DND-41 (cell line): Measurements from ENCODE around the gene MYH11.

Experiments used
- CTCF ChIP-seq: IDR thresholded peaks from 2 replicates; pipeline ENCODE4 v1.5.1; 2012; ENCODE audit warnings: borderline replicate concordance, low read length, moderate library complexity, mild to moderate bottlenecking; ENCODE audit not compliant: poor library complexity, severe bottlenecking; ENCODE audit errors: extremely low read depth
- EZH2 ChIP-seq: IDR thresholded peaks from 3 replicates; pipeline ENCODE4 v1.6.1; 2012; ENCODE audit warnings: borderline replicate concordance, low read depth, mild to moderate bottlenecking, moderate library complexity, low read length, inconsistent platforms; ENCODE audit not compliant: severe bottlenecking

GRCh38 chr16:15769239-15769638 is 87.6 kb downstream of the MYH11 start:
- TF ChIP-seq CTCF (no peak), EZH2 (no peak)
